HG03039 (cell line): ENCODE results near the gene MRTFA.

ENCODE experiments used
- ATAC-seq: cut with Tn5 transposase; IDR thresholded peaks from one replicate; pipeline ENCODE4 v1.9.1; 2021; ENCODE audit warnings: mild to moderate bottlenecking, moderate library complexity; ENCODE audit not compliant: unreplicated experiment

Gene MRTFA

DNA sequence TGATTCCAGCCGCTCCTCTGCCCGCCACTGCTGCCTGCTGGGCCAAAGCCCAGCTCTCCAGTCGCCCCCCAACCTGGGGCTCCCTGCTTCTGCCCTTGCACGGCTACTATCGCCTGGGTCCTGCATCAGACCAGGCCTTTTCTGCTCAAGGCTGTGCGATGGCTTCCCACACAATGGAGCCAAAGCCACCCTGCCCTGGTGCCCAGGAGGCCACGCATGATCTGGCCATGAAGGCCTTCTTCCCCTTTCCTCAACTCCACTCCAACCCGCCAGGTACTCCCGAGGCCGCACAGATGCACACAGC lies 220.3 kb downstream of the MRTFA start:
- no peak for ATAC-seq

DNA sequence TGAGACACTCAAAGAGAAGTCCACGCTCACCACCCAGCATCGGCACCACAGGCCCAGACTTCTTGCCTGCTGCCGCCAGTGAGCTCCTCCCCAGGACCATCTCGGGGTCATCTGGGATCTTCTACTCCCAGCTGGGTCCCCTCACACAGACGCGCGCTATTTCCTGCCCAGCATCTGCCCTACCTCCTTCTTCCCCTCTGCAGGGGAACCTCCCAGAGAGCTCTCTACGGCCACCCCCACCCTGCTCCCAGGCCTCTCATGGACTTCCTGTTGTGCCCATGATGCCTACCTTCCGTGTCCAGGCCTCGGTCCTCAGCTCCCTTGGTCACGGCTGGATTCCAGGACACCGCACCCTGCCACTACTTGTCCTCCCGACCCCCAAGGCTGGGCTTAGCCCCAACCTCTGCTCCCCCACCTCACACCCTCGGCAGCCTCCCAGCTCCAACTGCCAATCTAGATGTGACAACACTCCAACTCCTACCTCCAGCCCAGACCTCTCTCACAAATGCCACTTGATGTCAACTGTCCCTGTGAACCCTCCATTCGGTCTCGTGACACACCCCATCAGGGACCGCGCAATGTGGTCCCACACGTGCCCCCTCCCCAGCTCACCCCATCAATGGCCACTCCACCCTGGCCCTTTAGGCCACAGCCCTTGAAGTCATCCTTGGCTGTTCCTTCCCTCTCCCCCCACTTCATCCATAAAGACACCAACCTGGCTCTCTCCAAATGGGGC lies 220.8 kb downstream of the MRTFA start:
- ATAC-seq, result no peak

DNA sequence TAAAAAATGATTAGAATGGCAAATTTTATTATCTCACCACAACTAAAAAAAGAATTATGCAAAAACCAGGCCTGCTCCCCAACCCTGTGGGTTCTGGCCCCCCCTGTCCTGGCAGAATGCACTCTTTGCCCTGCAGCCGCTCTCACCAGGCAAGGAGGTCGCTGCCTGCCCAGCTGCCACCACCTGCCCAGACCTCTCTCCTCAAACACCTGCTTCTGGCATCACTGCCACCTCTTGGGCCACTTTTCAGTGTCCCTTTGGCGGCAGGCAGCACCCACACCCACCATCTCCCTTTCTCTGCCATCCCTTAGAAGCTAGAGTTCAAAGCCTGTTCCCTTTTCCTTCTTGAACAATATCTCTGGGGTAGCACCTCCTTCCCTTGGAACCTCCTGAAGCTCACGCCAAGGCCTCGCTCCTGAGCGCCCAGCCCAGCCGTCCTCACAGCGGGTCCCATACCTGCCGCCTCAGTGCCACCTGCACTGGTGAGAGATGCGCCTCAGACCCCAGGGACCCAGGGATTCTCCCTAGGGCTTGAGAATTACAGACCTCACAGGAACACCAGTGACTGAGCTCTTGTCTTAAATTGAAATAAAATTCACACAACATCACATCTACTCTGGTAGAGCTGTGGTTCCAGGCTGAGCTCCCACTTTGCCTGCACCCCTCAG lies 221.5 kb downstream of the MRTFA start:
- ATAC-seq, result no peak

DNA sequence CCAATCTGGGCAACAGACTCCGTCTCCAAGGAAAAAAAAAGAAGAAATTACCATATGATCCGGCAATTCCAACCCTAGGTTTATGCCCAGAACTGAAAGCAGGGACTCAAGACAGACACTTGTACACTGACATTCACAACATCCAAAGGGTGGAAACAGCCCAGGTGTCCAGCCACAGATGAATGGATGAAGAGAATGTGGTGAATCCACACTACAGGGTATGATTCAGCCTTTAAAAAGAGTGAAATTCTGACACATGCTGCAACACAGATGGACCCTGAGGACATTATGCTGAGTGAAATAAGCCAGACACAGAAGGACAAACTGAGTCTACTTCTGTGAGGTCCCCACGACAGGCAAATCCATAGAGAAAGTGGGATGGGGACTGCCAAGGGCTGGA lies 222.2 kb downstream of the MRTFA start:
- ATAC-seq, result no peak

DNA sequence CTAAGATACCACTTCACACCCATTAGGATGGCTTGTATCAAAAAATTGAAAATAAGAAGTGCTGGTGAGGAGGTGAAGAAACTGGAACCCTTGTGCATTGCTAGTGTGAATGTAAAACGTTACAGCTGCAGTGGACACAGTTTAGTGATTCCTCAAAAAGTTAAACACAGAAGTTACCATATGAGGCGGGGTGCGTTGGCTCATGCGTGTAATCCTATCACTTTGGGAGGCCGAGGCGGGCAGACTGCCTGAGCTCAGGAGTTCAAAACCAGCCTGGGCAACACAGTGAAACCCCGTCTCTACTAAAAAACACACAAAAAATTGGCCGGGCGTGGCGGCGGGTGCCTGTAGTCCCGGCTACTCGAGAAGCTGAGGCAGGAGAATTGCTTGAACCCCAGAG lies 222.6 kb downstream of the MRTFA start:
- no peak for ATAC-seq

GRCh38 chr22:40412441-40412840 lies 224.1 kb downstream of the MRTFA start:
- ATAC-seq, result no peak

DNA sequence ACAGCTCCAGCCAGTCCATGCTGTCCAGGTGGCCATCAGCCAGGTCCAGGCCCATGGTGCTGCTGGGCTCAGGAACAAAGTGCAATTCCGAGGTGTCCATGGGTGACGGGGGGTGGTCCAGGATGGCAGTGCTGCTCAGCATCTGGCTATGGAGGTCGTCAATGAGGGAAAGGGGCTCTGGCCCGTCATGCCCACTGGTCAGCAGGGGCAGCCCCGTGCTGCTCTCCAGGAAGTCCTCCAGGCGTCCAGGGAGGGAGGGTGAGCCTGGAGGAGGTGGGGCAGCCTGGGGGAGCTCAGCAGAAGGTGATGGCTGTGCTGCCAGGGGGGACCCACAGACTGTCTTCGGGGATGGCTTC lies 225.0 kb downstream of the MRTFA start:
- ATAC-seq, result no peak

DNA sequence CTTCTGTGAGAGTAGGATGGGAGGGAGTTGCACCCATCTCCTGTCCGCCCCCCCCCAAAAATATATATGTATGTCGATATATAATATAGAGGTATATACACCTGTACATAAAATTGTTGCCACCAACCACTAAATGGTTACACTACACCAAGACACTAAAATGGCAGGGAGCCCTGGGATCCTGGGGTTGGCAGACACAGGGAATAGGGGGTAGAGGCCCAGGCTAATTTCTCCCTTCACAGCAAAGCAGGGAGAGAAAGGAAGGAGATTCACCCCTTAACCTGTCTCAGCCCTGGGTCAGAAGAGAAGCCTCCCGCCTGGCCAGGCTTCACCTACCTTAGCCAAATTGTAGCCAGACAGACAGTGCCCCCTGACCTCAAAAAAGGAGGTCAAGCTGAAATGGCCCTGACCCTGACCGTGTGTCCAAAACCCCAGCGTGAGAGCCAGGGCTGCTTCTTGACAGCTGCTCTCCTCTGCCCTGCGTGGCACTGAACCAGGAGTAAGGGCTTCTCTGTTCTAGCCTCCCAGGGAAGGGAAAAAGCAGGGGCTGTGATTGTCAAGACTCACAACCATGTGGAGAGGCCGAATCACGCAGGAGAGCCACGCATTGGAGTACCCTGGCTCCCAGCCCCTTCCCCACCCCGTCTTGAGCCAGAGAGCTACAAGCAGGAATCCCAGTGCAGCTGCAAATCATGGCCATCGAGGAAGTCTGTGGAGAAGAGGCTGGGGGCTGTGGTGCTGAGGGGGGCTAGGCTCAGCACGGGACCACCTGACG lies 225.6 kb downstream of the MRTFA start:
- no peak for ATAC-seq

DNA sequence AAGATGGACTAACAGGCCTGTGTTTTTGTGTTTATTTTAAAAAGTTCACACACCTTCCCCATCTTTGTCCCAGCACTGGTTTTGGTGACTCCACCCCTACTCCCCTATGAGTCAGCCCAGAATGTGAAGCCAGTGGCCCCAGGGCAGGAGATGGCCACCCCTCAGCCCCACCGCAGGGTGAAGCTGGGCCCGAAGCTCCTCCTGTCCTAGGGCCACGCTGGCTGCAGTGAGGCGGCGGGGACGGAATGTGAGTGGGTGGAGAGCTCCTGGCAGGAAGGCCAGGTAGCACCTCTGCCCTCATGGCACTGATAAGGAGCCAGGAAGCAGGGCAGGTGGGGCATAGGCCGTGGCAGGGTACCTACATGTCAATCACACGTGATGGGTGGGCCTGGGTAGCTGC lies 226.2 kb downstream of the MRTFA start:
- no peak for ATAC-seq

DNA sequence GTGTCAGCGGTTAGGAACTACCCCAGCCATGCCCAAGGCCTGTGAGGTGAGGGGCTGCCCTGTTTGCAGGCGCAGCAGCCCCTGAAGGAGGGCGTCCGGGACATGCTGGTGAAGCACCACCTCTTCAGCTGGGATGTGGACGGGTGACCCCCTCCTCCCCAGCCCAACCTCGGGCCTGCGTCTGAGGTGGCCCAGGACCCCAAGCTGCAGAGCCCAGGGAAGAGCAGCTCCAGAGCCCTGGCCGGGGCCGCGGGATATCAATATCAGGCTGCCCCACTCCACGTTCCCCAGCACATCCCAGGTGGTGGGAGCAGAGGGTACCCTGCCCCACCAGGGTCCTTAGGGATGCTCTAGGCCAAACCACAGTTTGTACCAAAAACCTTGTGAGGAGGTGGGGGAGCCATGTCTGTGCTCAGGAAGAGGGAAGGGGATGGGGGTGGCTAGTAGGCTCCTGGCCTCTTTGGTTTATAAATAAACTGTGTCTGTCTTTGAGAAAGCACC lies 226.9 kb downstream of the MRTFA start:
- no peak for ATAC-seq

GRCh38 chr22:40408718-40409612 lies 227.6 kb downstream of the MRTFA start:
- ATAC-seq, result no peak

DNA sequence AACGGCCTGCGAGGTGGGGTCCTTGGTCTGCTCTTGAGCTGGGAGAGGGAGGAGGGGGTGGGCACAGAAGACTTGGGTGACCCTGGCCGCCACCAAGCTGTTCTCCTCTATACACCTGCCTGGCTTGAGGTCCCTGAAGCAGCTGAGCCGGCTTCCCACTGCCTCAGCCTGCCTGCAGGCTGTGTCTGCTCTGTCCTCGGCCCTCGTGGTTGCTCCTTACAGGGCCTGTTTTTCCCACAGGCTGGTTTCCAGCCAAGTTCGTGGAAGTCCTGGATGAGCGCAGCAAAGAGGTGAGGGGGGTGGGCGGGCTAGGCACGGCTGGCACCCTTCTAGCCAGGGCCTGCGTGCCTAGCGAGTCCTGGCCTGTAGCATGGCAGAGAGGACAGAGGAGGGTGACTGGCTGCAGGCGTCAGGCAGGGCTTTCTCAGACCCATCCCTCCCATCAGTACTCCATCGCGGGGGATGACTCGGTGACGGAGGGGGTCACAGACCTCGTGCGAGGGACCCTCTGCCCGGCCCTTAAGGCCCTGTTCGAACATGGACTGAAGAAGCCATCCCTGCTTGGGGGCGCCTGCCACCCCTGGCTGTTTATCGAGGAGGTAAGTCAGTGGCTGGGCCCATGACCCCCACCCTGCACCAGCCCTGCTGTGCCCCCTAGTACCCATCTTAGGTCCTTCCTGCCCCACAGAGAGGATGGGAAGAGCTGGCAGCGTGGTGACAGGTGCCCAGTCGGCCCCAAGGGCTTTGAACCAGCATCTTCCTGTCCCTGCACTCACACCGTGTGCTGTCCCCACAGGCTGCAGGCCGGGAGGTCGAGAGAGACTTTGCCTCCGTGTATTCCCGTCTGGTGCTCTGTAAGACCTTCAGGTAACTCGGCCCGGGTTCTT lies 228.4 kb downstream of the MRTFA start:
- ATAC-seq, result no peak

GRCh38 chr22:40407021-40407761 lies 229.3 kb downstream of the MRTFA start:
- no peak for ATAC-seq

DNA sequence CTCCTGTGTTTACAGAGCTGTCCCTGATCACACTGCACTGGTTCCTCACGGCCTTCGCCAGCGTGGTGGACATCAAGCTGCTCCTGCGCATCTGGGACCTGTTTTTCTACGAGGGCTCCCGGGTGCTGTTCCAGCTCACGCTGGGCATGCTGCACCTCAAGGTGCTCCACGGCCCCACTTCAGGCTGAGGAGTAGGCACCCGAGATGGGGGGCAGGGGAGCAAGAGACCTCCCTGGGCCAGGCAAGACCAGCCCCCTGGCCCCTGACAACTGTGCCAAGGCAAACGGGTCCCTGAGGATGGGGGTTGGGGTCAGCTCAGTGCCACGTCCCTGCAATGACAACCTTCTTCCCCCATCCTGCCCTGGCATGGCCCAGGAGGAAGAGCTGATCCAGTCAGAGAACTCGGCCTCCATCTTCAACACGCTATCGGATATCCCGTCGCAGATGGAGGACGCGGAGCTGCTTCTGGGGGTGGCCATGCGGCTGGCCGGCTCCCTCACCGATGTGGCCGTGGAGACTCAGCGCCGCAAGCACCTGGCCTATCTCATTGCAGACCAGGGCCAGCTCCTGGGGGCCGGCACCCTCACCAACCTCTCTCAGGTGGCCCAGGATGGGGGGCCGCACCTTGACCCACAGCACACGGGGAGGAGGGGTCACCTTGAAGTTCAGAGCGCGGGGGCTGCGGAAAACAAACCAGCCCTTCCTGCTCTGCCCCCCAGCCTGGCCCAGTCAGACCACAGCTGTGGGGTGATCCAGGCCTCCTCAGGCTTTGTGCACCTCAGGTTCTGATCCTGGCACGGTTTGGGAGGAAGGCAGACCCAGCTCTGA lies 230.2 kb downstream of the MRTFA start:
- ATAC-seq, result no peak

- no peak for ATAC-seq
Measured at GRCh38 chr22:40405178-40406062, 231.1 kb downstream of the MRTFA start.

DNA sequence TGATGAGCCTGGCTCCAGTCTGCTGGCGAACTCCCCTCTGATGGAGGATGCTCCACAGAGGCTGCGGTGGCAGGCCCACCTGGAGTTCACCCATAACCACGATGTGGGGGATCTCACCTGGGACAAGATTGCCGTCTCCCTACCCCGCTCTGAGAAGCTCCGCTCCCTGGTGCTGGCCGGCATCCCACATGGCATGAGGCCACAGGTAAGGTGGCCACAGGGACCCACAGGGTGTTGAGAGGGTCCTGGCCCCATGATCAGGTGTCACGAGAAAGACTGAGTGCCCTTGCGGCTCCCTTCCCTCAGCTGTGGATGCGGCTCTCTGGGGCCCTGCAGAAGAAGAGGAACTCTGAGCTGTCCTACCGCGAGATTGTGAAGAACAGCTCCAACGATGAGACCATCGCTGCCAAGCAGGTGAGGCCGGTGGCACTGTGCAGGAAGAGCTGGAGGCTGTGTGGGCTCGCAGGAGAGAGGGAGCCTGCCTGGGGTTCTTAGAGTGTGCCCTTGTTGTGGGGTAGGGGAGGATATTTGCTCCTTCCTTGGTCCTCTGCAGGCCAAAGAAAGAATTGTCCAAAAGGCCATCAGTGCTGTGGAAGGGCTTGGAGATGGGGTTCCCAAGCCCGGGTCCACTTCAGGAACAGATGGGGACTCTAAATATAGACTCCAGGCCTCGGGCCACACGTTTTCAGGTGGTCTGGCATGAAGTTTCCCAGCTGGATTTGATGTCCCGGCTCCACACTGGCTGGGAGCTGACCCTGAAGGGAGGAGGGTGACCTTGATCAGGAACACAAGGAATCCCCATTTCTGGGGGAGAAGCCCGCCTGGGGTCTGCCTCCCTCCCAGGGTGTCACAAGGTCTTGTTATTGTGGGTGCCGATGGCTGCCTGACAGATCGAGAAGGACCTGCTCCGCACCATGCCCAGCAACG lies 232.0 kb downstream of the MRTFA start:
- no peak for ATAC-seq
